HCT116 (cell line): ENCODE results near the gene STRADA.

Experiments used
- EZH2 ChIP-seq: fragments of 200-600 bp; sonication (generic); IDR thresholded peaks from 2 replicates; pipeline ENCODE4 v1.6.1; 2017; ENCODE audit warnings: antibody characterized with exemption, mixed run types
- JUND ChIP-seq: IDR thresholded peaks from 2 replicates; pipeline ENCODE4 v1.6.1; 2012
- ZNF274 ChIP-seq: fragments of 200-500 bp; sonication (Bioruptor generic); IDR thresholded peaks from 2 replicates; pipeline ENCODE4 v1.6.1; 2014; ENCODE audit warnings: mild to moderate bottlenecking, low read depth, low read length, inconsistent platforms
- TF ChIP-seq, protein P1 (sequence below), 3 experiments: fragments of 200-600 bp in 1 of 3; sonication (generic) in 1 of 3; IDR thresholded peaks in 2 of 3; conservative IDR thresholded peaks in 1 of 3; 2 replicates each; pipeline ENCODE4 v1.5.1; 2012 to 2017; ENCODE audit warnings: low read depth in 2 of 3, low read length in 2 of 3, antibody characterized with exemption in 1 of 3, borderline replicate concordance in 1 of 3, control low read depth in 1 of 3, mild to moderate bottlenecking in 1 of 3, mixed read lengths in 1 of 3, mixed run types in 1 of 3, moderate library complexity in 1 of 3; ENCODE audit not compliant: insufficient read depth in 1 of 3
- TF ChIP-seq, protein P2 (sequence below): IDR thresholded peaks from 2 replicates; pipeline ENCODE4 v1.6.1; 2012; ENCODE audit warnings: low read depth

DNA sequence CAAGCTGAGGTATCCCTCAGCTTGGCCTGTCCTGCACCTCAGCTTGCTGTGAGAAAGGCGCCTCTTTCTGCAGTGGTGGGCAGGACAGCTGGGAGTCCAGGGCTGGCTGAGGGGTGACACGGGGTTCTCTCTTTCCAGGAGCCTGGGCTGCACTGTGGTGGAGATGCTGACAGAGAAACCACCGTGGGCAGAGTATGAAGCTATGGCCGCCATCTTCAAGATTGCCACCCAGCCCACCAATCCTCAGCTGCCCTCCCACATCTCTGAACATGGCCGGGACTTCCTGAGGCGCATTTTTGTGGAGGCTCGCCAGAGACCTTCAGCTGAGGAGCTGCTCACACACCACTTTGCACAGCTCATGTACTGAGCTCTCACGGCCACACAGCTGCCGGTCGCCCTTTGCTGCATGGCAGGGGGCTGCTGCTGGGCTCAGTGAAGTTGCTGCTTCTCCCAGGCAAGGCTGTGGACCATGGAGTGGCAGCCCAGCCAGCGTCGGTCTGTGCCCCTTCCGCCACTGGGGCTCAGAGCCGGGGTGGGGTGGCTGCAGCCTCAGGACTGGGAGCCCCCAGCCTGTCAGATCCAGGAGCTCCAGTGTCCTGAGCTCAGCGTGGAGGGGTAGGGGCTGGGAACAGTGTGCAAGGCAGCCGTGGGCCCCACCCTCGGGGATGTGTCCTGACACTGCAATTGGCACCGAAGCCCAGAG, 48.0 kb downstream of the STRADA start:
- no peak for TF ChIP-seq JUND
- TF ChIP-seq, protein P1, sequence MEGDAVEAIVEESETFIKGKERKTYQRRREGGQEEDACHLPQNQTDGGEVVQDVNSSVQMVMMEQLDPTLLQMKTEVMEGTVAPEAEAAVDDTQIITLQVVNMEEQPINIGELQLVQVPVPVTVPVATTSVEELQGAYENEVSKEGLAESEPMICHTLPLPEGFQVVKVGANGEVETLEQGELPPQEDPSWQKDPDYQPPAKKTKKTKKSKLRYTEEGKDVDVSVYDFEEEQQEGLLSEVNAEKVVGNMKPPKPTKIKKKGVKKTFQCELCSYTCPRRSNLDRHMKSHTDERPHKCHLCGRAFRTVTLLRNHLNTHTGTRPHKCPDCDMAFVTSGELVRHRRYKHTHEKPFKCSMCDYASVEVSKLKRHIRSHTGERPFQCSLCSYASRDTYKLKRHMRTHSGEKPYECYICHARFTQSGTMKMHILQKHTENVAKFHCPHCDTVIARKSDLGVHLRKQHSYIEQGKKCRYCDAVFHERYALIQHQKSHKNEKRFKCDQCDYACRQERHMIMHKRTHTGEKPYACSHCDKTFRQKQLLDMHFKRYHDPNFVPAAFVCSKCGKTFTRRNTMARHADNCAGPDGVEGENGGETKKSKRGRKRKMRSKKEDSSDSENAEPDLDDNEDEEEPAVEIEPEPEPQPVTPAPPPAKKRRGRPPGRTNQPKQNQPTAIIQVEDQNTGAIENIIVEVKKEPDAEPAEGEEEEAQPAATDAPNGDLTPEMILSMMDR (IDR thresholded peaks at IDR 0.05 in 2 of 3, conservative IDR thresholded peaks at IDR 0.05 in 1 of 3; ENCODE audit: borderline replicate concordance in 1 of 3, insufficient read depth in 1 of 3, low read depth in 2 of 3, low read length in 2 of 3): no peak
- TF ChIP-seq EZH2: no peak
- TF ChIP-seq, protein P2, sequence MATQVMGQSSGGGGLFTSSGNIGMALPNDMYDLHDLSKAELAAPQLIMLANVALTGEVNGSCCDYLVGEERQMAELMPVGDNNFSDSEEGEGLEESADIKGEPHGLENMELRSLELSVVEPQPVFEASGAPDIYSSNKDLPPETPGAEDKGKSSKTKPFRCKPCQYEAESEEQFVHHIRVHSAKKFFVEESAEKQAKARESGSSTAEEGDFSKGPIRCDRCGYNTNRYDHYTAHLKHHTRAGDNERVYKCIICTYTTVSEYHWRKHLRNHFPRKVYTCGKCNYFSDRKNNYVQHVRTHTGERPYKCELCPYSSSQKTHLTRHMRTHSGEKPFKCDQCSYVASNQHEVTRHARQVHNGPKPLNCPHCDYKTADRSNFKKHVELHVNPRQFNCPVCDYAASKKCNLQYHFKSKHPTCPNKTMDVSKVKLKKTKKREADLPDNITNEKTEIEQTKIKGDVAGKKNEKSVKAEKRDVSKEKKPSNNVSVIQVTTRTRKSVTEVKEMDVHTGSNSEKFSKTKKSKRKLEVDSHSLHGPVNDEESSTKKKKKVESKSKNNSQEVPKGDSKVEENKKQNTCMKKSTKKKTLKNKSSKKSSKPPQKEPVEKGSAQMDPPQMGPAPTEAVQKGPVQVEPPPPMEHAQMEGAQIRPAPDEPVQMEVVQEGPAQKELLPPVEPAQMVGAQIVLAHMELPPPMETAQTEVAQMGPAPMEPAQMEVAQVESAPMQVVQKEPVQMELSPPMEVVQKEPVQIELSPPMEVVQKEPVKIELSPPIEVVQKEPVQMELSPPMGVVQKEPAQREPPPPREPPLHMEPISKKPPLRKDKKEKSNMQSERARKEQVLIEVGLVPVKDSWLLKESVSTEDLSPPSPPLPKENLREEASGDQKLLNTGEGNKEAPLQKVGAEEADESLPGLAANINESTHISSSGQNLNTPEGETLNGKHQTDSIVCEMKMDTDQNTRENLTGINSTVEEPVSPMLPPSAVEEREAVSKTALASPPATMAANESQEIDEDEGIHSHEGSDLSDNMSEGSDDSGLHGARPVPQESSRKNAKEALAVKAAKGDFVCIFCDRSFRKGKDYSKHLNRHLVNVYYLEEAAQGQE: no peak
- no peak for TF ChIP-seq ZNF274
